Liver (tissue), 9 donors: Measurements from ENCODE around the gene ZNF316. TPM values are rescaled to one million over a fixed set of nuclear protein-coding genes. Genes with fewer than 3 reads are reported as not detected.

Source experiments
- DNase-seq: peaks from one replicate; pipeline ENCODE4 v3.0.0-alpha.2; 2017; ENCODE audit warnings: low spot score
- H3K27ac ChIP-seq, 2 donors: one replicate each; pipeline ENCODE4 v1.7.0; 2013; ENCODE audit warnings: inconsistent platforms in 2 of 2, low read length in 2 of 2, control low read depth in 1 of 2, low read depth in 1 of 2, mild to moderate bottlenecking in 1 of 2
- H3K27me3 ChIP-seq, 4 donors: one replicate each; pipeline versions ENCODE4 v1.6.1 to v1.7.0; 2013; ENCODE audit warnings: low read length in 3 of 4, inconsistent platforms in 1 of 4, mild to moderate bottlenecking in 1 of 4, moderate library complexity in 1 of 4; ENCODE audit not compliant: control insufficient read depth in 4 of 4, insufficient read depth in 4 of 4
- H3K36me3 ChIP-seq, 4 donors: one replicate each; pipeline versions ENCODE4 v1.6.1 to v1.7.0; 2013; ENCODE audit warnings: low read length in 3 of 4, mild to moderate bottlenecking in 3 of 4, low read depth in 1 of 4, moderate library complexity in 1 of 4; ENCODE audit not compliant: control insufficient read depth in 4 of 4, insufficient read depth in 3 of 4
- H3K4me1 ChIP-seq, 4 donors: one replicate each; pipeline versions ENCODE4 v1.6.1 to v1.7.0; 2013; ENCODE audit warnings: low read length in 3 of 4, mild to moderate bottlenecking in 3 of 4, moderate library complexity in 1 of 4; ENCODE audit not compliant: control insufficient read depth in 4 of 4, insufficient read depth in 4 of 4
- H3K4me3 ChIP-seq, 3 donors: one replicate each; pipeline versions ENCODE4 v1.6.1 to v1.7.0; 2013; ENCODE audit warnings: low read length in 3 of 3, control low read depth in 1 of 3, low read depth in 1 of 3, mild to moderate bottlenecking in 1 of 3
- H3K9ac ChIP-seq, 2 donors: one replicate each; pipeline ENCODE4 v1.7.0; 2013; ENCODE audit warnings: low read length in 2 of 2, mild to moderate bottlenecking in 2 of 2, moderate library complexity in 2 of 2, control low read depth in 1 of 2, low read depth in 1 of 2
- H3K9me3 ChIP-seq, 4 donors: one replicate each; pipeline versions ENCODE4 v1.6.1 to v1.7.0; 2013; ENCODE audit warnings: low read length in 3 of 4; ENCODE audit not compliant: control insufficient read depth in 4 of 4
- EGR1 ChIP-seq, 2 donors: IDR thresholded peaks; 2 replicates each; pipeline ENCODE4 v1.6.1; 2016 to 2018; ENCODE audit warnings: antibody characterized with exemption in 2 of 2, low read depth in 2 of 2
- FOXA1 ChIP-seq: IDR thresholded peaks from 2 replicates; pipeline ENCODE4 v1.6.1; 2016; ENCODE audit warnings: antibody characterized with exemption
- FOXA2 ChIP-seq: IDR thresholded peaks from 2 replicates; pipeline ENCODE4 v1.6.1; 2016; ENCODE audit warnings: antibody characterized with exemption
- GABPA ChIP-seq, 2 donors: IDR thresholded peaks in 1 of 2; conservative IDR thresholded peaks in 1 of 2; 2 replicates each; pipeline ENCODE4 v1.6.1; 2016; ENCODE audit warnings: antibody characterized with exemption in 2 of 2, mild to moderate bottlenecking in 1 of 2, moderate library complexity in 1 of 2
- HNF4A ChIP-seq, 2 donors: conservative IDR thresholded peaks; 2 replicates each; pipeline ENCODE4 v1.6.1; 2016; ENCODE audit warnings: antibody characterized with exemption in 2 of 2, mild to moderate bottlenecking in 2 of 2
- HNF4G ChIP-seq: IDR thresholded peaks from 2 replicates; pipeline ENCODE4 v1.6.1; 2016; ENCODE audit warnings: antibody characterized with exemption
- JUND ChIP-seq, 2 donors: IDR thresholded peaks; 2 replicates each; pipeline ENCODE4 v1.6.1; 2016; ENCODE audit warnings: antibody characterized with exemption in 2 of 2
- NR2F2 ChIP-seq: IDR thresholded peaks from 2 replicates; pipeline ENCODE4 v1.6.1; 2016; ENCODE audit warnings: antibody characterized with exemption
- RAD21 ChIP-seq, 2 donors: IDR thresholded peaks; 2 replicates each; pipeline ENCODE4 v1.6.1; 2016; ENCODE audit warnings: antibody characterized with exemption in 2 of 2, mild to moderate bottlenecking in 2 of 2
- RXRA ChIP-seq, 2 donors: IDR thresholded peaks; 2 replicates each; pipeline ENCODE4 v1.6.1; 2017 to 2018; ENCODE audit warnings: antibody characterized with exemption in 2 of 2, mild to moderate bottlenecking in 1 of 2
- SP1 ChIP-seq: IDR thresholded peaks from 2 replicates; pipeline ENCODE4 v1.6.1; 2018; ENCODE audit warnings: antibody characterized with exemption, mild to moderate bottlenecking
- TAF1 ChIP-seq: conservative IDR thresholded peaks from 2 replicates; pipeline ENCODE4 v1.6.1; 2016; ENCODE audit warnings: antibody characterized with exemption, mild to moderate bottlenecking
- YY1 ChIP-seq: IDR thresholded peaks from 2 replicates; pipeline ENCODE4 v1.6.1; 2016; ENCODE audit warnings: antibody characterized with exemption, mild to moderate bottlenecking
- WGBS: extraction: QIAGEN DNeasy Blood & Tissue Kit; methylation state at CpG from one replicate; pipeline ENCODE4 v1.1.7; 2013; 5-methylcytosine and 5-hydroxymethylcytosine counted together
- polyA plus RNA-seq, 2 donors: library from polyadenylated mRNA; stranded (reverse) in 1 of 2; unstranded in 1 of 2; fragments of 200-250 nt in 1 of 2; fragments of >200 nt in 1 of 2; fragmentation: Nextera tagmentation in 1 of 2; extraction: Ambion mirVana in 1 of 2; gene quantifications; one replicate each; pipeline versions ENCODE4 v1.2.1 to v1.2.3, GENCODE V29; 2013 to 2015
- total RNA-seq, 2 donors: library from RNA; depleted of rRNA; stranded (reverse); fragments of >200 nt; gene quantifications; one replicate each; pipeline ENCODE4 v1.2.3, GENCODE V29; 2014
- TF ChIP-seq, protein P1 (sequence below): fragments of 150-350 bp; IDR thresholded peaks from 2 replicates; pipeline ENCODE4 v1.5.1; 2017; ENCODE audit warnings: improper control_type of control experiment, low read depth, low read length; ENCODE audit not compliant: missing input control
- TF ChIP-seq, protein P2 (sequence below): IDR thresholded peaks from 2 replicates; pipeline ENCODE4 v1.6.1; 2016; ENCODE audit warnings: antibody characterized with exemption, mild to moderate bottlenecking
- TF ChIP-seq, protein P3 (sequence below): IDR thresholded peaks from 2 replicates; pipeline ENCODE4 v1.6.1; 2016; ENCODE audit warnings: antibody characterized with exemption
- TF ChIP-seq, protein P4 (sequence below): IDR thresholded peaks from 2 replicates; pipeline ENCODE4 v1.6.1; 2016; ENCODE audit warnings: antibody characterized with exemption
- TF ChIP-seq, protein P5 (sequence below): IDR thresholded peaks from 2 replicates; pipeline ENCODE4 v1.6.1; 2016; ENCODE audit warnings: antibody characterized with exemption
- donor health status: healthy.
- donor health status: healthy.
- donor health status: healthy.
- donor health status: healthy.
- donor health status: healthy.

ZNF316 gene
- total and polyA plus RNA-seq, 4 donors: 0.35 to 14.3 (median 7.2) TPM

DNA sequence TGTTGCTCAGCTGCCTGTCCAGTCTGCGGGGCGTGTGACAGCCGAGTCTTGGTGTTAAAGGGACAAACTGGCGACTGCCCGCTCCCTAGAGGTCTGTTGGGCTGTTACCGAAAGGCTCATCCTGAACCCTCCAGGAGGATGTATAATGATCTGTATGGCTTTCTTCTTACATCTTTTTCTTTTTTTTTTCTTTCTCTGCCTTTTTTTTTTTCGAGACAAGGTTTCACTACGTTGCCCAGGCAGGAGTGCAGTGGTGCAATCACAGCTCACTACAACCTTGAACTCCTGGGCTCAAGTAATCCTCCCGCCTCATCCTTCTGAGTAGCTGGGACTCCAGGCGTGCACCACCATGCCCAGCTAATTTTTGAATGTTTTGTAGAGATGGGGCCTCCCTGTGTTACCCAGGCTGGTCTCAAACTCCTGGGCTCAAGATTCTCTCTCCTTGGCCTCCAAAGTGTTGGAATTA, 46.4 kb upstream of the ZNF316 start:
- no peak for TF ChIP-seq FOXA1
- TF ChIP-seq, protein P1, sequence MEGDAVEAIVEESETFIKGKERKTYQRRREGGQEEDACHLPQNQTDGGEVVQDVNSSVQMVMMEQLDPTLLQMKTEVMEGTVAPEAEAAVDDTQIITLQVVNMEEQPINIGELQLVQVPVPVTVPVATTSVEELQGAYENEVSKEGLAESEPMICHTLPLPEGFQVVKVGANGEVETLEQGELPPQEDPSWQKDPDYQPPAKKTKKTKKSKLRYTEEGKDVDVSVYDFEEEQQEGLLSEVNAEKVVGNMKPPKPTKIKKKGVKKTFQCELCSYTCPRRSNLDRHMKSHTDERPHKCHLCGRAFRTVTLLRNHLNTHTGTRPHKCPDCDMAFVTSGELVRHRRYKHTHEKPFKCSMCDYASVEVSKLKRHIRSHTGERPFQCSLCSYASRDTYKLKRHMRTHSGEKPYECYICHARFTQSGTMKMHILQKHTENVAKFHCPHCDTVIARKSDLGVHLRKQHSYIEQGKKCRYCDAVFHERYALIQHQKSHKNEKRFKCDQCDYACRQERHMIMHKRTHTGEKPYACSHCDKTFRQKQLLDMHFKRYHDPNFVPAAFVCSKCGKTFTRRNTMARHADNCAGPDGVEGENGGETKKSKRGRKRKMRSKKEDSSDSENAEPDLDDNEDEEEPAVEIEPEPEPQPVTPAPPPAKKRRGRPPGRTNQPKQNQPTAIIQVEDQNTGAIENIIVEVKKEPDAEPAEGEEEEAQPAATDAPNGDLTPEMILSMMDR: no peak
- TF ChIP-seq, protein P2, sequence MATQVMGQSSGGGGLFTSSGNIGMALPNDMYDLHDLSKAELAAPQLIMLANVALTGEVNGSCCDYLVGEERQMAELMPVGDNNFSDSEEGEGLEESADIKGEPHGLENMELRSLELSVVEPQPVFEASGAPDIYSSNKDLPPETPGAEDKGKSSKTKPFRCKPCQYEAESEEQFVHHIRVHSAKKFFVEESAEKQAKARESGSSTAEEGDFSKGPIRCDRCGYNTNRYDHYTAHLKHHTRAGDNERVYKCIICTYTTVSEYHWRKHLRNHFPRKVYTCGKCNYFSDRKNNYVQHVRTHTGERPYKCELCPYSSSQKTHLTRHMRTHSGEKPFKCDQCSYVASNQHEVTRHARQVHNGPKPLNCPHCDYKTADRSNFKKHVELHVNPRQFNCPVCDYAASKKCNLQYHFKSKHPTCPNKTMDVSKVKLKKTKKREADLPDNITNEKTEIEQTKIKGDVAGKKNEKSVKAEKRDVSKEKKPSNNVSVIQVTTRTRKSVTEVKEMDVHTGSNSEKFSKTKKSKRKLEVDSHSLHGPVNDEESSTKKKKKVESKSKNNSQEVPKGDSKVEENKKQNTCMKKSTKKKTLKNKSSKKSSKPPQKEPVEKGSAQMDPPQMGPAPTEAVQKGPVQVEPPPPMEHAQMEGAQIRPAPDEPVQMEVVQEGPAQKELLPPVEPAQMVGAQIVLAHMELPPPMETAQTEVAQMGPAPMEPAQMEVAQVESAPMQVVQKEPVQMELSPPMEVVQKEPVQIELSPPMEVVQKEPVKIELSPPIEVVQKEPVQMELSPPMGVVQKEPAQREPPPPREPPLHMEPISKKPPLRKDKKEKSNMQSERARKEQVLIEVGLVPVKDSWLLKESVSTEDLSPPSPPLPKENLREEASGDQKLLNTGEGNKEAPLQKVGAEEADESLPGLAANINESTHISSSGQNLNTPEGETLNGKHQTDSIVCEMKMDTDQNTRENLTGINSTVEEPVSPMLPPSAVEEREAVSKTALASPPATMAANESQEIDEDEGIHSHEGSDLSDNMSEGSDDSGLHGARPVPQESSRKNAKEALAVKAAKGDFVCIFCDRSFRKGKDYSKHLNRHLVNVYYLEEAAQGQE: no peak
- no peak for TF ChIP-seq JUND (IDR thresholded peaks at IDR 0.05)
- TF ChIP-seq HNF4A (conservative IDR thresholded peaks at IDR 0.05): no peak
- no peak for TF ChIP-seq RAD21 (IDR thresholded peaks at IDR 0.05)
- no peak for TF ChIP-seq NR2F2
- no peak for TF ChIP-seq TAF1
- no peak for TF ChIP-seq EGR1 (IDR thresholded peaks at IDR 0.05; ENCODE audit: low read depth in 2 of 2)
- no peak for TF ChIP-seq GABPA (IDR thresholded peaks at IDR 0.05 in 1 of 2, conservative IDR thresholded peaks at IDR 0.05 in 1 of 2)
- TF ChIP-seq HNF4G: no peak
- TF ChIP-seq FOXA2: no peak
- peaks cover 3 to 12% (median 11%) of the 10 kb centered on the region in 4 donors for H3K4me1 ChIP-seq
- H3K36me3 ChIP-seq: peaks cover 12 to 32% (median 26%) of the 10 kb centered on the region in 4 donors
- H3K9ac ChIP-seq: peak overlapping the region; percentile 47 to 64
- H3K9me3 ChIP-seq: no peaks in the 10 kb centered on the region
- DNase-seq: no peak
- peak overlapping the region; percentile 71 to 80 for H3K27ac ChIP-seq
- no peaks in the 10 kb centered on the region for H3K27me3 ChIP-seq
- peak overlapping the region; percentile 70 to 99 (median 86) for H3K4me3 ChIP-seq
- 9% methylated on average over 10 of the region's 10 CpGs for WGBS

DNA sequence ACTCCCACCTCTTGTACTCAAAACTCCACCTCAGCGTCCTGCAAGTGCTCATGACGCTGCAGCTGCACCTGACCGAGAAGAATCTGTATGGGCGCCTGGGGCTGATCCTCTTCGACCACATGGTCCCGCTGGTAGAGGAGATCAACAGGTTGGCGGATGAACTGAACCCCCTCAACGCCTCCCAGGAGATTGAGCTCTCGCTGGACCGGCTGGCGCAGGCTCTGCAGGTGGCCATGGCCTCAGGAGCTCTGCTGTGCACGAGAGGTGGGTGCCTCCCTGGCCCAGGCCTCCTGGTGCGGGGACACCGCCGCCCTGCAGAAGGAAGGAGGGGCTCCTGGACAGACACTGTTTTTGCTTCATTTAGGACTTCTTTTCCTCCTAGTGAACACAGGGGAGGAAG, 37.0 kb upstream of the ZNF316 start:
- WGBS: 96% methylated on average over 15 of the region's 15 CpGs
- H3K36me3 ChIP-seq: peaks cover 25 to 65% (median 29%) of the 10 kb centered on the region in 4 donors
- no peaks in the 10 kb centered on the region for H3K27me3 ChIP-seq
- no peak overlapping the region for H3K27ac ChIP-seq
- no peak overlapping the region for H3K4me3 ChIP-seq
- H3K9me3 ChIP-seq: no peaks in the 10 kb centered on the region
- DNase-seq: no peak
- H3K4me1 ChIP-seq: no peaks in the 10 kb centered on the region
- H3K9ac ChIP-seq: no peak overlapping the region
- TF ChIP-seq JUND (IDR thresholded peaks at IDR 0.05) (no peak), NR2F2 (no peak), SP1 (no peak), HNF4A (conservative IDR thresholded peaks at IDR 0.05) (no peak), HNF4G (no peak), RAD21 (IDR thresholded peaks at IDR 0.05) (no peak), RXRA (IDR thresholded peaks at IDR 0.05) (no peak), FOXA1 (no peak), YY1 (no peak), TAF1 (no peak), EGR1 (IDR thresholded peaks at IDR 0.05; ENCODE audit: low read depth in 2 of 2) (no peak), GABPA (IDR thresholded peaks at IDR 0.05 in 1 of 2, conservative IDR thresholded peaks at IDR 0.05 in 1 of 2) (no peak)
- TF ChIP-seq, protein P3, sequence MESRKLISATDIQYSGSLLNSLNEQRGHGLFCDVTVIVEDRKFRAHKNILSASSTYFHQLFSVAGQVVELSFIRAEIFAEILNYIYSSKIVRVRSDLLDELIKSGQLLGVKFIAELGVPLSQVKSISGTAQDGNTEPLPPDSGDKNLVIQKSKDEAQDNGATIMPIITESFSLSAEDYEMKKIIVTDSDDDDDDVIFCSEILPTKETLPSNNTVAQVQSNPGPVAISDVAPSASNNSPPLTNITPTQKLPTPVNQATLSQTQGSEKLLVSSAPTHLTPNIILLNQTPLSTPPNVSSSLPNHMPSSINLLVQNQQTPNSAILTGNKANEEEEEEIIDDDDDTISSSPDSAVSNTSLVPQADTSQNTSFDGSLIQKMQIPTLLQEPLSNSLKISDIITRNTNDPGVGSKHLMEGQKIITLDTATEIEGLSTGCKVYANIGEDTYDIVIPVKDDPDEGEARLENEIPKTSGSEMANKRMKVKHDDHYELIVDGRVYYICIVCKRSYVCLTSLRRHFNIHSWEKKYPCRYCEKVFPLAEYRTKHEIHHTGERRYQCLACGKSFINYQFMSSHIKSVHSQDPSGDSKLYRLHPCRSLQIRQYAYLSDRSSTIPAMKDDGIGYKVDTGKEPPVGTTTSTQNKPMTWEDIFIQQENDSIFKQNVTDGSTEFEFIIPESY: no peak
- TF ChIP-seq, protein P4, sequence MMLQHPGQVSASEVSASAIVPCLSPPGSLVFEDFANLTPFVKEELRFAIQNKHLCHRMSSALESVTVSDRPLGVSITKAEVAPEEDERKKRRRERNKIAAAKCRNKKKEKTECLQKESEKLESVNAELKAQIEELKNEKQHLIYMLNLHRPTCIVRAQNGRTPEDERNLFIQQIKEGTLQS: no peak
- TF ChIP-seq, protein P5, sequence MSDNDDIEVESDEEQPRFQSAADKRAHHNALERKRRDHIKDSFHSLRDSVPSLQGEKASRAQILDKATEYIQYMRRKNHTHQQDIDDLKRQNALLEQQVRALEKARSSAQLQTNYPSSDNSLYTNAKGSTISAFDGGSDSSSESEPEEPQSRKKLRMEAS: no peak
- TF ChIP-seq, protein P2: no peak
